Myocyte (in vitro differentiated cells): Measurements from ENCODE around the gene PYY. TPM values are rescaled to one million over a fixed set of nuclear protein-coding genes. Genes with fewer than 3 reads are reported as not detected.
A peak's percentile ranks its signal among the peaks of the same experiment; 100 is the strongest.
"Not testable (repeated sequence)": the region's sequence is repeated elsewhere in the genome, so short reads cannot be mapped to it uniquely, and the experiment has no call there.

Experiments used
- DNase-seq: peaks from one replicate; pipeline ENCODE4 v3.0.0-alpha.2; 2012; ENCODE audit warnings: low read depth
- total RNA-seq: library from RNA; depleted of rRNA; stranded (reverse); fragments of >200 nt; gene quantifications from 2 replicates; pipeline ENCODE4 v1.2.3, GENCODE V29; 2014

PYY gene
- total RNA-seq, 1 donor from 2014 or later = 0.19 TPM

GRCh38 chr17:43946781-43947180 lies 7.0 kb downstream of the PYY start:
- no peak for DNase-seq

GRCh38 chr17:43945074-43945829 lies 8.5 kb downstream of the PYY start:
- no peak for DNase-seq

- no peak for DNase-seq
These were observed 11.6 kb downstream of the PYY start, which contains the start of gene PPY for GRCh38 chr17:43942051-43942685. PPY (minus strand) TSS chr17:43942476; CDS start chr17:43941654, 822 bp downstream.

GRCh38 chr17:43940630-43941029 lies 13.1 kb downstream of the PYY start:
- peak; percentile 66 for DNase-seq

GRCh38 chr17:43939886-43940285 lies 13.9 kb downstream of the PYY start:
- no peak for DNase-seq

GRCh38 chr17:43939452-43939851 lies 14.3 kb downstream of the PYY start:
- DNase-seq = not testable (repeated sequence)

GRCh38 chr17:43938838-43939182 lies 14.9 kb downstream of the PYY start:
- DNase-seq = no peak

GRCh38 chr17:43936434-43936833 lies 17.3 kb downstream of the PYY start:
- no peak for DNase-seq

- DNase-seq = peak; percentile 74
These were observed 17.8 kb downstream of the PYY start for GRCh38 chr17:43935926-43936261.

GRCh38 chr17:43935204-43935925 lies 18.4 kb downstream of the PYY start:
- DNase-seq = no peak

GRCh38 chr17:43932923-43933322 lies 20.8 kb downstream of the PYY start:
- no peak for DNase-seq

GRCh38 chr17:43932357-43932756 lies 21.4 kb downstream of the PYY start:
- DNase-seq = no peak

GRCh38 chr17:43931062-43931571 lies 22.6 kb downstream of the PYY start:
- DNase-seq = peak; percentile 24

GRCh38 chr17:43928609-43929008 lies 25.1 kb downstream of the PYY start:
- DNase-seq = no peak

GRCh38 chr17:43927929-43928328 lies 25.8 kb downstream of the PYY start:
- not testable (repeated sequence) for DNase-seq

GRCh38 chr17:43927060-43927864 lies 26.5 kb downstream of the PYY start:
- peak; percentile 36 for DNase-seq

GRCh38 chr17:43924558-43924957 lies 29.2 kb downstream of the PYY start:
- DNase-seq = no peak

- DNase-seq = no peak
These were observed 33.1 kb downstream of the PYY start for GRCh38 chr17:43920500-43921095.

- no peak for DNase-seq
These were observed 35.7 kb downstream of the PYY start for GRCh38 chr17:43918026-43918389.

- DNase-seq = peak; percentile 41
These were observed 36.3 kb downstream of the PYY start for GRCh38 chr17:43917348-43918025.
